Subcutaneous adipose tissue (tissue), 4 donors: Measurements from ENCODE around the gene BICD2. TPM values are rescaled to one million over a fixed set of nuclear protein-coding genes. Genes with fewer than 3 reads are reported as not detected.

Source experiments
- total RNA-seq, 4 donors: library from RNA; depleted of rRNA; stranded (reverse); fragments of >200 nt; gene quantifications; one replicate each; pipeline ENCODE4 v1.1.0, GENCODE V29; 2016
- TF ChIP-seq, protein P1 (sequence below): fragments of 450-650 bp; IDR thresholded peaks from one replicate; pipeline ENCODE4 v1.5.1; 2016; ENCODE audit warnings: low read depth, mild to moderate bottlenecking, control low read depth, antibody characterized with exemption, moderate library complexity

BICD2 gene
- total RNA-seq, 4 donors from 2014 or later = 22.3 to 42.3 (median 37.2) TPM

DNA sequence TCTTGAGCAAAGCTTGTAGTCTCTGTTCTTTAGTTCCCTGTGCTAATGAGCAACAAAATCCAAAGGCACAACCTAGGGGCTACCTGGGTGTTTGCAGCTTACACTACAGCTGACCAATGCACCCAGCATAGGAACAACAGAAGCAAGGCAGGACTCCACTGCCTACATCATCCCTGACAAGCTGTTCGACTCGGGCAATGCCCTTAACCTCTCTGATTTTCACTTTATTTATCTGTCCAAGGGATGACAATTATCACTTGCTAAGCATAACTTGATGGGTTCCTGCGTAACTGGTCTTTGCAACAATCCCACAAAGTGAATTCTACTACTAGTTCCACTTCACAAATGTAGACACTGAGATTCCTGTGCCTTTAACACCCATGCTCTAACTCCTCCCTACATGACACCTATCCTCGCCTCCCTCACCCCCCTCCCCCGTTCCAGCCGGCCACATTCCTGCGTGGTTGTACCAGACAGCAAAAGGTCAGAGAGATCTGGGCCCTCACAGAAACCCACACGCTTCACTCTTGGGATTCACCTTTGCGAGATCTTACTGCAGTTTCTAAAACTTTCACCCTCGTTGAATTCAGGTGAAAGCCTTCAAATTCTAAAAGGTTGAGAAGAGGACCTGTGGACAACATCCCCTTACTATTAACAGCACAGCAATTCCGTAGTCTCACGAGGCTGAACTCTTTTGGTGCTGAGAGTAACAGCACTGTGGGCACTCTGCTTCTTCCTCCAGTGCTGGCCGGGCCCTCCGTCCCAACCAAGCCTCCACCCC, 95.7 kb downstream of the BICD2 start:
- TF ChIP-seq, protein P1, sequence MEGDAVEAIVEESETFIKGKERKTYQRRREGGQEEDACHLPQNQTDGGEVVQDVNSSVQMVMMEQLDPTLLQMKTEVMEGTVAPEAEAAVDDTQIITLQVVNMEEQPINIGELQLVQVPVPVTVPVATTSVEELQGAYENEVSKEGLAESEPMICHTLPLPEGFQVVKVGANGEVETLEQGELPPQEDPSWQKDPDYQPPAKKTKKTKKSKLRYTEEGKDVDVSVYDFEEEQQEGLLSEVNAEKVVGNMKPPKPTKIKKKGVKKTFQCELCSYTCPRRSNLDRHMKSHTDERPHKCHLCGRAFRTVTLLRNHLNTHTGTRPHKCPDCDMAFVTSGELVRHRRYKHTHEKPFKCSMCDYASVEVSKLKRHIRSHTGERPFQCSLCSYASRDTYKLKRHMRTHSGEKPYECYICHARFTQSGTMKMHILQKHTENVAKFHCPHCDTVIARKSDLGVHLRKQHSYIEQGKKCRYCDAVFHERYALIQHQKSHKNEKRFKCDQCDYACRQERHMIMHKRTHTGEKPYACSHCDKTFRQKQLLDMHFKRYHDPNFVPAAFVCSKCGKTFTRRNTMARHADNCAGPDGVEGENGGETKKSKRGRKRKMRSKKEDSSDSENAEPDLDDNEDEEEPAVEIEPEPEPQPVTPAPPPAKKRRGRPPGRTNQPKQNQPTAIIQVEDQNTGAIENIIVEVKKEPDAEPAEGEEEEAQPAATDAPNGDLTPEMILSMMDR = no peak

DNA sequence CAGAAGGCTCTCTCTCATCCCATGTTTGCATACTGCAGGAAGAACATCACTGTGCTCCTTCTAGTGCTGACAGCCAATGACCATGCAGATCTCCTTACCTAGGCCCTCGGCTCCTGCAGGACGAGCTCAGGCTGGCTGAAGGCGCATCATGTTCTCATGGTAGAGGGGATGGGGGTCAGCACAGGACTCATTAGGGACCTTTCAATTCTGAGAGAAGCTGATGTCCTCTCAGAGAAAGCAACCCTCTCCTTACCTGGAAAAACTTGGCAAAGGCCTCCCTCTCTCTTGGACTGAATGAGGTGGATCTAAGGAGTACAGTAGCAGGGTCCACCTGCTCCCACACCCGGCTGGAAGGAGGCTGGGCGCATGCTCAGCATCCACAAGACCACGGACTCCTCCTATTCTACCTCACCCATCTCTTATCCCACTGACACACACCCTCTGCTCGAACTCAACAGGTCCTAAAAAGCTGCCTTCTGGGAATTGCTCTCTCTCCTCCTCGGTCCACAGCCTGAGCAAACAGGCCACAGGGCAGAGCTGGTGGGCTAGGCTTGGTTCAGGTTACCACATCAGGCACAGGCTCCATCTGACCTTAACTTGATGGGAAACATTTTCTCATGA, 97.6 kb downstream of the BICD2 start:
- TF ChIP-seq, protein P1 = no peak

DNA sequence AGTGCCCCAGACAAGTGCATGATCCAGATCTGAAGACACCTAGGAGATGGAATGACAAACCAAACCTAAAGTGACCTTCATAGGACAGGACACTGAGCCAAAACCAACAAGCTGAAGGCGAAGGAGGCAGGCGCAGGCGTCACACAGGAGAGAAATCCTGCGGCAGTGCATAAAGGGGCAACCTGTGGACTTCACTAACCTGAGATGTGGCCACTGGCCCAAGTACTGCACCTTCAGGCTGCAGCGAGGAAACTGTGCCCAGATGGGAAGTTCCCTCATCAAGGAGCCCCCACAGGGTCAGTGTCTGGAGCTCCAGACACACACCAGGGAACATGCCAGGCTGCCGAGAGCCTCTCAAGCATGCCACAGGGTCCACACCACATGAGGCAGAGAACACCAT, 98.4 kb downstream of the BICD2 start:
- TF ChIP-seq, protein P1 = no peak

DNA sequence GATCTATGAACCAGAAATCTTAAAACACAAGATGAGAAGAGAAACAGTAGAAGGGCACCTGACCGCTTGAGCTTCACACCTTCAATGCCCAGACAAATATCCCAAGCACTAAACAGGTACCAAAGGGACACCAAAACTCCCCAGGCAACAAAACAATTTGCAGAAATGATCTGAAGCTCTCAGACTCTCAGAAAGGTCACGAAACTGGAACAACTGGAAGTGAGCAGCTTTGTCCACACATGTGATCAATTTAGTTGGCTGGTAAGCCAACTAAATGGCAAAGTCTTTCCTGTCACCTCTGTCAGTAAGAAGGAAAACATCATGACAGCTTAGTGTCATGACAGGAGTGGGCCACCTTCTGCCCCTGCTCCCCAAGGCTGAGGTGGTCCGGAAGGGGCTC, 98.8 kb downstream of the BICD2 start:
- TF ChIP-seq, protein P1 = no peak

DNA sequence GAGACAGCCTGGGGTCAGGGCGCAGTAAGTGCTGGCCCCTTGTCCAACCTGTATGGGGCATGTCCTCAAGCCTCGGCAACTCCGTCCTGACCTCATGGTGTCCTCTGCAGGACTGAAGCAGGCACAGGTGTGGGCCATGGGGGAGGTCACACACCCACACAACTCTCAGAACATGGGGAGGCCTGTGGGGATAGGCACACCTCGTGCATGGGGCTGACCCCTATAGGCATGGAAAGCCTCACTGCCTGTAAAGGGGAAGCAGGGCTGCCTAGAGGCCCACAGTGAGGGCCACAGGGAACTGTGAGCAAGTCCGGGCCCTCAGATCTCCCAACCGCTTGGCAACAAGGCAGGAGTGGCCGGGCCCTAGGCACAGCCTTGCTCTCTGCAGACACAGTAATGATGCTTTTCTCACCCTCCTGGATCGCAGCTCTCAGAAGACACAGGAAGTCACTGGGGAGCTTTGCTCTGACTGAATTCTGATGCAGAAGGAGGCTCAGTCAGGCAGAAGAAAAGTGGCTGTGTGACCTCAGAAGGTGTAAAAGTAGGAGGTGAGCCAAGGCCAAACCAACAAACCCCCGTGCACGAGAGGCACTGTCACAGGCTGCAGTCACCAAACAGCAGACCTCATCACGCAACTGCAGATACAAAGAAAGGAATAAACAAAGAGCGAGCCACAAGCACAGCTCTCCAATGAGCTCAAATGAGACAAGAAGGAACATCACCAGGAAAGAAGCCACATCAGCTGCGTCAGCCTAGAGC, 100.1 kb downstream of the BICD2 start:
- TF ChIP-seq, protein P1 = no peak

DNA sequence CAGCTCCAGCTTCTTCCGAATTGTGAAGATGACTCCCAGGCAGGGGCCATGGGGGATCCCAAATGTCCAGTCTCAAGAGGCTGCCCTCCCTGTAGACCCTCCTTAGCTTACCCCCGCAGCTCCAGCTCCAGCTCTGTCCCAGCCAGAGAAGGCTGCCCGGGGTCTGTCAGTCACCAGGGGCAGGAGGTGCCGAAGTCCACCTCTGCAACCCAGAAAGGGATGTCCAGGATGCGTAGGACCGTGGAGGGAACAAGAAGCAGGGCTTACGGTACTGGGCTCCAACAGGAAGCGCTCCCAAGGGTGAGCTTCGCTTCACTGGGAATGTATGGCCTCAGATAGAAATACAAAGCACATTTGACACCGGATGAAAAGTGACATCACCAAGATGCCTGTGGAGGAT, 100.7 kb downstream of the BICD2 start:
- TF ChIP-seq, protein P1 = no peak

DNA sequence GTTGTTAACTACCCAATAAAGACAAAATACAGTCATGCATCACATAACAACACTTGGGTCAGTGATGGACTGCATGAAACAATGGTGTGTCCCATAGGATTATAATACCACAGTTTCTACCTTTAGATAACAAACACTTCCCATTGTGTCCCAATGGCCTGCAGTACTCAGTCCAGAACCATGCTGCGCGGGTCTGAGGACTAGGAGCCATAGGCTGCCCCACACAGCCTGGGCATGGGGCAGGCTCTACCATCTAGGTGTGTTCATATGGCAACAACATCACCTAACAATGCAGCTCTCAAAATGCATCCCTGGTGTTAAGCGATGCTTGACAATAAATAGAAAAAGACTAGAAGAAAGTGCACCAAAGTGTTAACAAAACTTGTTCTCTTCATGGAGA, 101.5 kb downstream of the BICD2 start:
- TF ChIP-seq, protein P1 = no peak
